Left lobe of liver (tissue), 2 donors: ENCODE measurements around the gene KCTD1. TPM values are rescaled to one million over a fixed set of nuclear protein-coding genes. Genes with fewer than 3 reads are reported as not detected.
A peak's percentile ranks its signal among the peaks of the same experiment; 100 is the strongest.

ENCODE experiments used
- ATAC-seq: fragments of 200-7000 bp; cut with Tn5 transposase; one replicate; pipeline ENCODE4 v1.9.1; 2020; ENCODE audit warnings: mild to moderate bottlenecking, moderate library complexity
- DNase-seq: peaks from one replicate; pipeline ENCODE4 v3.0.0-alpha.2; 2020; ENCODE audit warnings: low spot score
- total RNA-seq: library from RNA; stranded (reverse); gene quantifications from one replicate; pipeline ENCODE4 v1.2.1, GENCODE V29; 2021
- donor health status: DM: no; HTN: no; CAD: no; lungs with moderate emphysema.
- donor health status: DM: no; HTN: yes; CAD: no.

The KCTD1 gene
- total RNA-seq, 1 donor from 2014 or later = 5.0 TPM

DNA sequence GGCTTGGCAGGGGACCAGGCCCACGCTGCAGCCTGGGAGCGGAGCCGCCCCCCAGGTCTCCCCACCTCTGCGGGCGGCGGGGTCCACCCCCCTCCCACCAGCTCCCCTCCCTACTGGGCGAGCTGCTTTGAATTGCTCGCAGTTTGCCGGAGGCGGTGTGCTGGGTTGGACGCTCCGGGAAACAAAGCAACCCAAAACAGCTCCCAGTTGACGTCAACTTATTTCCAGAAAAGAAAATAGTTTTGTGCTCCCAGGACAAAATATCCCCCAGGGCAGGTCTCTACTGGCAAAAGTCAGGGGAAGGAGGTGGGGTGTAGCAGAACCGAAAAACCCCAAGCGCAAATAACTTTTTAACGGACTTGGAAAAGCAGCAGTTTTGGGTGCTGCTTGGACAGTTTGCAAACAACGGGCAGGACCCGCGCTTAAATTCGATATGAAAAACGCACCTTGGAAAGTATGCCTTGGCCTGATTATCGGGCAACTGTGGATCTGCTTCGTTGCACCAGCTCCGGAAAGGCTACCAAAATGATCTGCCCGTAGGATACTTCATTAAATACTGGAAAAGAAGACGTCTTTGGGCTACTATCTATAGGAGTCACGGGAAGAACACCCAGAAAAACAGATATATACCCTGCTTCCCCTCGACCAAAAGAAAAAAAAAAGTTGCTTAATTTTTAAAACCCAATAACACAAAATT lies 2.8 kb upstream of the KCTD1 start:
- DNase-seq (no peak), ATAC-seq (no peak)

DNA sequence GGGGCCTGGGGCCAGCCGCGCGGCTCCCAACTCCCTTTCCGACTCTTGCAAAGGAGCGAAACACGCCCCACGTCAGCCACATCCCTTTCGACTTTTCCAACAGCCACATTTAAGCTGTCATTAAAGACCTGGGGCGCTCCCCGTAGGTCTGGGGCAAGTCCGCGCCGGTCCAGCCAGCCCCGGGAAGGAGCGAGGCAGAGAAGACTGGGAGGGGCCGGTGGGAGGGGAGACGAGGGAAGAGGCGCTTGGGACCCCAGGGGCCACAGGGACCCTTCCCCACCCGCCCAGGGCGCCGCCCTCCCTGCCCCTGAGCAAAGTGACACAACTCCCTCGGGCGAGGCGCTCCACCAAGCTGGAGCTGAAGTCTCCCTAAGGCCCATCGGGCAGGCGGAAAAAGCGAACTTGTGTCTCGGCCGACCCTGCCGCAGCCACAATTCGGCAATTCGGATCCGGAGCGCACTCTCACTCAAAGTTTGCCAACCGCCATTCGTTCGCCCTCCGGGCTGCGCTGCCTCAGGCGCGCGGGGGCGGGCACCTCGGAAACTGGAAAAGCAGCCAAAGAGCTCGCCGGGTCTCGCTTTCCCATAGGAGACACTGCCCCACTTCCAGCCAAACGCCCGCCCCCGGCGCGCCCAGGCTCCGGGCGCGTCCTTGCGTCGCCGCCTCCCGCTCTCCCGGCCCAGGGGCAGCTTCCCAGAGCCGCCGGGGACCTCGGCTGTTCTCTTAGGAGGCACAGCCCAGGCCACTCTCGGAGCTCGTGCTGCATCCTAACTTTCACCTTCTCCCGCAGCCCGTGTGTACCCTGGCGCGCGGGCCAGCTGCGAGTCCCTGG lies 1.1 kb upstream of the KCTD1 start:
- DNase-seq = peak; percentile 69
- peak; percentile 62 for ATAC-seq

DNA sequence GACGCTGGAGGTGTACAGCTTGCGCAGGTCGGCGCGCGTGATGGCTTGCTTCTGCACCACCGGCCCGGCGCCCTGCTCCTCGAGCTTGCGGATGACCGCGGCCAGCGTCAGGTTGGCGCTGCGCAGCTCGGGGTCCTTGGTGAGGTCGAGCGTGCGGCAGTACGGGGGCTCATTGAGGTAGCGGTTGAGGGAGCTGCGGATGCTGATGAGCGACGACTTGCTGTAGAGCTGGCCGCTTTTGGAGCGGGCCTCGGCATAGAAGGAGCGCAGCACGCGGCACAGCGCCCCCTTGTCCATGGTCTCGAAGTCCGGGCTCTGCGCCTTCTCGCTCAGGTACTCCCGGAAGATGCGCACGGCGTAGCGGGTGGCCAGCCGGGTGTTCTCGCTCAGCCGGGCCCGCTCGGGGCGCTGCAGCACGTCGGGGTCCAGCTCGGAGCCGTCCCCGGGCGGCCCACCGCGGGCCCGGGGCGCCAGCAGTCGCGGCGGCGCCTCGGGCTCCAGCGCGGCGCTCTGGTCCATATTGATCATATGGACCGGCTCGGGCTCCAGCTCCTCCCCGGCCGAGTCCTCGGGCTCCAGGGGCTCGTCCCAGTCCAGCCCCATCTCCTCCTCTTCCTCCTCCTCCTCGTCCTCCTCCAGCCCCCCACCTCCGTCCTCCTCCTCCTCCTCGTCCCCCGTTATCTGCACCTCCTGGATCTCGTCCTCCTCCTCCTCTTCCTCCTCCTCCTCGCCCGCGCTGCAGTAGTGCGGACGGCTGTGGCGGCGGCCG lies 523 bp downstream of the KCTD1 start:
- ATAC-seq (peak; percentile 35), DNase-seq (peak; percentile 59)

DNA sequence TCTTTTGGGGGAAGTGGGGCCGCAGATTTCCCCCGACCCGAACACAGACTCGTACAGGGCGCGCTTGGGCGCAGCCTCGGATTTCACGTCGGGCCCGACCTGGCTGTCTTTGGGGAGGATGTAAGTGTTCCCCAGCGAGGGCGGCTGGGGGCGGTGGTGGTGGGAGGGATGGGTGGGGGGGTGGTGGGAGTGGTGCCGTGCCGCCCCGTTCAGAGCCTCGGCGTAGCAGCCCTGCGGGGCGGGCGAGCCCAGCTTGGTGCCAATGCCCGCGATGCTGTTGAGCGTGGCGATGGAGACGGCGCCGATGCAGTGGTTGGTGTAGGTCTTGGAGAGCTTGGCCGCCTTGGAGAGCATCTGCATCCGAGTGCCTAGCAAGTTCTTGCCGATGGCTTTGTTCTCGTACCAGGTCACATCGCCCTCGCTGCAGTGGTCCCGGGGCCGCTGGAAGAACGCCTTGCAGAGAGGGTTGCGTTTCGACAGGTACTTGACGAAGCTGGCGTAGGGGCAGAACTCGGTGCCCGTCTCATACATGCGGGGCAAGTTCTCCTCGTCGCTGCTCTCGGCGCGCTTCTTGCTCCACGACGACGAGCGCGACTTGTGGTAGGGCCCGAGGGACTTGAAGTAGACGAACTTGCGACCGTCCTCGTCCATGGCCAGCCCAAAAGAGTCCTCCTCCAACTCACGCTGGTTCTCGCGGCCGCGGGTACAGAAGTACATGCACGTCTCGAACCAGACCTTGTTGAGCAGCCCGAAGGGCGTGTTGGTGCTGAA lies 1.3 kb downstream of the KCTD1 start:
- DNase-seq = no peak
- no peak for ATAC-seq

GRCh38 chr18:26546170-26546874 lies 2.0 kb downstream of the KCTD1 start:
- ATAC-seq (no peak), DNase-seq (no peak)

DNA sequence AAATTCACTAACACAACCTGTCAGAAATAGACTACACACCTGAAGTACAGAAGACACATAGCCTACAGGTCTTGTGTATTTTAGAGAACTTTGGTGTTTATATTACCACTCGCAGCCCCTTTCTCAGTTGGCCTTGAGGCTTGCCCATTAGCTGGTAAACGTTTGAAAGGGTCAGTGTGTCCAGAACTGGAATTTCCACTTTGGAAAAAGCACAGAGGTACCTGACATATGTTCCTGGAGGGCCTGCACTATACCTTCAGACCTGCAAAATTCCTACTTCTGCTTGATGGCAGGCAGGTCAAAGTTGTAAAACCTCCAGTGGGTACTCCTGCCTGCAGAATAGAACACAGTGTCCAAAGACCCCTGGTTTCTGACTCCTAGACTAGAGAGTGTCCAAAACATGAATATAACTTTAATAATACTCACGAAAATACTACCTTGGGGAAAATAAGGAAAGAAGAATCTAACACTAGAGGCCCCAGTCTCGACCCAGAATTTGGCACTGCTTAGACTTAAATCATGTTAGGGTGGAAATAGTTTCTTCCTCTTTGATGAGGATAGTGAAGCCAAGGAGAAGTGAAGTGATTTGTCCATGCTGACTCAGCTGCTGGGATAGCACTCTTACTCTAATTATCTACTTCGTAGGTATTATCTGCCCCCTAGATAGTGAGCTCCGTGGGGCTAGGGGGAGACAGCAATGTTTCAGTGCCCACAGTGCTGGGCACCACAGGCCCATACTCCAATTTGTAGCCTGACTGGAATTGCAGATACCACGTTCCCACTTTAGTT lies 2.8 kb downstream of the KCTD1 start:
- DNase-seq = no peak
- no peak for ATAC-seq

DNA sequence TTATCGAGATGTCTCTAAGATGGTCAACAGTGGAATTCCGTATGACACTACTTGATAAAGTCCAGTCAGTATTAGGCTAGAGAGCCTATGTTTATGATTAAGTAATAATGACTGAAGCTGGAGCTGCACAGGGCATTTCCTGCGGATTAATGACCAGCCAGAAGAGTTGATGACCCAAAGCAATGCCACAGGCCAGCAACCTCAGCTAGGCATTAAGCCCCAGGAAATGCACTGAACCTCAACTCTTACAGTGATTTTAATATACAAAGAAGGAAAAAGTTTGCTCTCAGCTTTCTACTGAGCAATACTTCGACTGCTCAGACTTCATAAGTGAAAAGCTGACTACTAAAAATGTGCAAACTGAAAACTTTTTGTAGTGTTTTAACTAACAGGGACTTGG lies 3.9 kb downstream of the KCTD1 start:
- peak; percentile 31 for ATAC-seq
- DNase-seq = no peak

DNA sequence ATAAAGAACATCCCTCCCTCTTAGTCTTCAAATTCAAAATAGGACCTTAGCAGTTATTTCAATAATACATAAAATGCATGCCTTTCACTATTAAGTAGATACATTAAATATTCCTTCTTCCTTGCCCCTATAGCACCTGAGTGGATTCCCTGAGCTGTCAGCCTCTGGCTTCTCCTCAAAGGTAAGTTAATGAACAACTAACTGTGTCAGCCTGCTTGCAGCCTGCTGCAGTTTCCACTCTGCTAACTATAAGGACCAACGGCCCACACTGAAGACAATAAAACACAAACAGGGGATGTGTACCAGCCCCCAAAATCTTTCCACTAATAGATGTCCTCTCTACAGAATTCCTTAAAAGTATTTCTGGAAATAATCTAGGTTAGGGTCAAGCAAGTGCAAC lies 5.0 kb downstream of the KCTD1 start:
- DNase-seq = no peak
- ATAC-seq = peak; percentile 83

DNA sequence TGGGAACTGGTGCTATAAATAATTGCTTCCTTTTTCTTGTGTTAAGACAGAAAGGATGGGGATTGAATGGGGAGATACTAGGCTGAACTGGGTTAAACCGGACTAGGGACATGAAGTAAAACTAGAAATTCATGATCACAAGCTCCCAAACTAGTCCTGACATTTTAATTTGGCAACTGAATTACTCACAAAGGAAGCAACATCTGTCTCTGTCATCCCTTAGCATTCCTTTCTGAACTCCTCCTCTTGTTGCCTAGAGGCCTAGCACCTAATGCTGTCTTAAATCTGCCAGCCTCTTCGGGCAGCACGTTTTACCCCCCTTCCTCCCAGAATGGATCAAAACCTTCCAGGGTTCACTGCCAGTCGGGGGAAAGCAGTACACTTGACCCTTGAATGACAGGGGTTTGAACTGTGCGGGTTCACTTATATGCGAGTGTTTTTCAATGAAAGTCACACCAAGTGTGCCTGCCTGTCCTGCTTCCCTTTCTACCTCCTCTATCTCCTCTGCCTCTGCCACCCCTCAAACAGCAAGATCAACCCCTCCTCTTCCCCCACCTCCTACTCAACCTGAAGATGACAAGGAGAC lies 8.2 kb downstream of the KCTD1 start:
- DNase-seq (no peak), ATAC-seq (no peak)

- no peak for ATAC-seq
These were observed 9.8 kb downstream of the KCTD1 start for GRCh38 chr18:26538524-26538923.

GRCh38 chr18:26536664-26537063 lies 11.7 kb downstream of the KCTD1 start:
- no peak for DNase-seq
- no peak for ATAC-seq

More at GRCh38 chr18:26538524-26538923, 9.8 kb downstream of the KCTD1 start:
- DNase-seq = no peak

GRCh38 chr18:26536032-26536431 lies 12.3 kb downstream of the KCTD1 start:
- no peak for DNase-seq
- ATAC-seq = no peak

DNA sequence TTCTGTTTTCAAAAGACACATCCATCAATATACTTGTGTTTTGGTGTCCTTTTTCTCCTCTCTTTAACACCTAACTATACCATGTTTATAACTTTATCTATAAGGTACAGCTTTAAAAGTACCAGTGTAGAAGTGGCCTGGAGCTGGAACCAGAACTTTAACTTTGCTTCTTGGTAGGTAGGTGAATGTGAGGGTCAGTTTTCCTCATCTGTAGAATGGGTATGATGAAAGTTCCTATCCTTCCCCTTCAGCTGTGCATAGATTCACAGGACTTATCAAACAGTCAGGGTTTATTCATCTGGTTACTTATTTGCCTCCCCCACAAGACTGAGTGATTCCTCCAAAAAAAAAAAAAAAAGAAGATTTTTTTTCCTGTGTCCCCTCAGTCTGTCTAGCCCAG lies 12.7 kb downstream of the KCTD1 start:
- ATAC-seq = no peak
- no peak for DNase-seq

DNA sequence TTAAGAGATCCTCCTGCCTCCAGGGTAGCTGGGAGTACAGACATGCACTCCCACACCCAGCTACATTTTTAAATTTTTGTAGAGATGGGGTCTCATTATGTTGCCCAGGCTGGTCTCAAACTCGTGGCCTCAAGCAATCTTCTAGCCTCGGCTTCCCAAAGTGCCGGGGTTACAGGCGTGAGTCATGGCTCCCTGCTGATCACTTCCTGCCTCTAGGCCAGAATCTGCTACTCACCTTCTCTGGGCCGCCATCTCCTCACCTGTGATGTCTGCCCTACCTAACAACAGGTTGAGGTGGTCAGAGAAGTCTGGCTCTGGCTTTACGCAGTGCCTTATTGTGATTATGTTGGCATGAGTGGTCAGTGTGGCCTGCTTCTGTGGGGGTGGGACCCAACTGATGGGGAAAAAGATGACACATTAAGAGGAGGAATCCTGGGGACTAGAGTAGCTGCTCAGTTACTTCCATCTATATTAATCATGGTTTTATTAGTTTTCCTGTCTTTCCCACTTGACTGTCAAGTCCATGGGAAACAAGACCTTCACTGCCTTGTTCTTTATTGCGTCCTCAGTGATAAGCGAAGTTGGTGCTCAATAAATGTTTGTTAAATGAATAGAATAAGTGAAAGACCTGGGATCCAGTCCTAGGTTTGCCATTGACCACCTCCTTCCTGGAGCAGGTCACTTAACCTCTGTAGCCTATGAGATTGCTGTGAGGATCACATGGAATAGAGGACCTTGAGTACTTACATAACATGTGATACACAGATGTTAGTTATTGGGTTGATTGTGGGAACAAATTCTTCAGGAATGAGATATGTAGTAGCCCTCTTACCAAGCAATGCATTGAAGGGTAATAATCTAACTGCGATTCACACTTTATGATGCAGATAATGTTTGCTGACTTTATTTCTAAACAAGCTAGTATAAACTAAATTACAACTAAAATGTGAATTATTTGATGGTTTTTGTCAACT lies 15.7 kb downstream of the KCTD1 start:
- ATAC-seq (no peak), DNase-seq (no peak)

DNA sequence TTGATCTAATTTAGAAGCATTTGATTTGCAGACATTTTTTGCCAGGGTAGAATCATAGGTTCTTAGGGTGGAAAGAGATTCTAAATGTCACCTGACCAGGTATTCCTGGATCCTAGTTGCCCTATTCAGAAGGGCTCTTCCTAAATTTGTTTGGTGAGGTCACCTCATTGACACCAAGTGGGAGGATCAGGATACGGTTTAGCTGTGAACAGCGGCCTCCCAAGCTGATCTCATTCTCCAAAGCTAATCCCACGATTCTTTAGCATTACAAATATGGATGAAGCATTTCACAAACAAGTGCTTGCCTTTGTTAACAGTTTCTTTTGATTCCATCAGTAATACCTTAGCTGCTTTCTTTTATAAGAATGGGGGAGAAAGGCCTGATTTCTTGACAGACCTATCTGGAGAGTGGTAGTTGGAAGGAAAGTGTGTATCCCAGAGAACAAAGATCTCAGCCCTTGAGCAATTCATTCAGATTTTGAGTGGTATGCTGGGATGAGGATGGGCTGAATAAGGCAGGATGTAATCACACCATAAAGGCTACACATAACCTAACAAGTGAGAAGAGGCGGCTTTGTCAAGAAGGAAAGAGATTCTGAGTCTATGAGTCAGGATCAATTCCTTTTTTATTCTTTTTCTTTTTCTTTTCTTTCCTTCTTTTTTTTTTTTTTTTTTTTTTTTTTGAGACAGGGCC lies 16.6 kb downstream of the KCTD1 start:
- ATAC-seq = no peak
- no peak for DNase-seq

DNA sequence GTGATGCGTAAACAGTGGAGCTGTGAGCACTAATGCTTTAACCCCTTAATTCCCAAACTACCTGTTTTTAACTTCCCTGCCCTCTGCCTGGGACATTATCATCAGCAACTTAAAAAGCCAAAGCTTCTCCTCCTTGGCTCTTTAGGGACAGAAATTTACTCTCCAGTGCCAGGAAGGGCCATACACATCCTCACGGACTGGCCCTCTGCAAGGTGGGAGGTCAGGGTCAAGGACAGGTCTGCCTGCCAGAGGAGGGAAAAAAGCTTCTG lies 21.5 kb downstream of the KCTD1 start:
- DNase-seq (no peak), ATAC-seq (no peak)

DNA sequence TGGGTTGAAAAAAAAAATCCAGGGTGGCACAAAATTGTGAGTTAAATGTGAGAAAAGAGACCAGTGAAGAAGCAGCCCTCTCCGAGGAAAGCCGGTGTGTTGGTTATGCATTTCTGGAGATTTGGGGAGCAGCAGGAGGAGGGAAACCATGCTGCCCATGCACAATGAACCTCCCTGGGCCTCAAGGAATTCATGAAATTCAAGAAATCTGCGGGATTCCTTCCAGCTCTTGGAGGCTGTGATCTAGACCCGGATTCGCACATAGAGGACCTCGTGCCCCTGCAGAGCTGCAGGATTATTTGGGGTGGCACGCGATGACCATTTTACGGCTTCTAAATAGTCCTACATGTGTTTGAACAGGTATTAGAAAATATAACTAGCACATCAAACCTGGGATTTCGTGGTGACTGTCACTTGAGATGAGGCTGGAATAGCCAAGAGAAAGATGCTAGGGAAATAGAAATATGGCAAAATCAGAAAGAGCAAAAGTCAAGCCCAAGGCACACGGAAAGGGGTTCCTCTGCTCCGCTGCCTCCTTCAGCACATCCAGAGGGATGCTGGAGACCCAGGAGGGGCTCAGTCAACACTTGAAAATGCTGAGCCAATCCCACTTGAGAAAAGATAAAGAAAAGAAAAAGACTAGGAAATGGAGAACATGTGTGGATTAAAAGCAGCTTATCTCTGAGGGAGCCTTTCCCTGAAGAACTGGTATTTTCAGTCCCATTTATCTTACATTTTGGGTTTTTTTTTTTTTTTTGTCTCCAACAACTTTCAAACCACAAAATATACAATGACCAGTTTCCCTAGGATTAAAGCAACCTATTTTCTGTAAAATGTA lies 22.0 kb downstream of the KCTD1 start:
- no peak for DNase-seq
- ATAC-seq = no peak
